ENCODE measurements around the gene TMEFF2. TPM values are rescaled to one million over a fixed set of nuclear protein-coding genes. Genes with fewer than 3 reads are reported as not detected.

The TMEFF2 gene
- total RNA-seq, 4 donors from 2014 or later: 0.20 TPM; not detected in 3

DNA sequence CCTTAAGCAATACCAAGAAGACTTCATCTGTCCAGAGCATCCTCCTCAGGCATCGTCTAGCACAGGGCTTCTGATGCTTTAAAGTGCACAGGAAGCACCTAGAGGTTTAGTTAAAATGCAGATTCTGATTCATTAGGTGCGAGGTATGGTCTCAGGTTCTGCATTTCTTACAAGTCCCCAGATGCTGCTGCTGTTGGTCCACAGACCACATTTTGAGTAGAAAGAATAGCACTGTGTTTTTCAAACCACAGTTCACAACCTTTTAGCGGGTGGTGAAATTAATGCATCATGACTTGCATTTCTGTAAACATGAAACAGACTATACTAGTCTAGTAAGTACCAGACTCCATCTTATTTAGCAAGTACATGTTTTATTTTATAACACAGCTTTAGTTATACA is 134.6 kb downstream of the TMEFF2 start:
- Histone ChIP-seq H3K27ac (no peak overlapping the region), H3K27me3 (no peaks in the 10 kb centered on the region), H3K9me3 (no peaks in the 10 kb centered on the region), H3K36me3 (no peaks in the 10 kb centered on the region), H3K4me1 (no peaks in the 10 kb centered on the region), H3K4me3 (no peak overlapping the region)
- DNase-seq (no peak), ATAC-seq (no peak)
- in situ Hi-C loops (cut with MboI; ENCODE audit: low sequenced_read_pairs in 4 of 4): no loop called here
- intact Hi-C loops (cut with DNase I; ENCODE audit: low total_unique reads): no loop called here
- TF ChIP-seq, protein P1, sequence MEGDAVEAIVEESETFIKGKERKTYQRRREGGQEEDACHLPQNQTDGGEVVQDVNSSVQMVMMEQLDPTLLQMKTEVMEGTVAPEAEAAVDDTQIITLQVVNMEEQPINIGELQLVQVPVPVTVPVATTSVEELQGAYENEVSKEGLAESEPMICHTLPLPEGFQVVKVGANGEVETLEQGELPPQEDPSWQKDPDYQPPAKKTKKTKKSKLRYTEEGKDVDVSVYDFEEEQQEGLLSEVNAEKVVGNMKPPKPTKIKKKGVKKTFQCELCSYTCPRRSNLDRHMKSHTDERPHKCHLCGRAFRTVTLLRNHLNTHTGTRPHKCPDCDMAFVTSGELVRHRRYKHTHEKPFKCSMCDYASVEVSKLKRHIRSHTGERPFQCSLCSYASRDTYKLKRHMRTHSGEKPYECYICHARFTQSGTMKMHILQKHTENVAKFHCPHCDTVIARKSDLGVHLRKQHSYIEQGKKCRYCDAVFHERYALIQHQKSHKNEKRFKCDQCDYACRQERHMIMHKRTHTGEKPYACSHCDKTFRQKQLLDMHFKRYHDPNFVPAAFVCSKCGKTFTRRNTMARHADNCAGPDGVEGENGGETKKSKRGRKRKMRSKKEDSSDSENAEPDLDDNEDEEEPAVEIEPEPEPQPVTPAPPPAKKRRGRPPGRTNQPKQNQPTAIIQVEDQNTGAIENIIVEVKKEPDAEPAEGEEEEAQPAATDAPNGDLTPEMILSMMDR (IDR thresholded peaks at IDR 0.05 in 4 of 5, conservative IDR thresholded peaks at IDR 0.05 in 1 of 5): no peak
- TF ChIP-seq POLR2A (IDR thresholded peaks at IDR 0.05): no peak

- TF ChIP-seq, protein P1 (IDR thresholded peaks at IDR 0.05 in 4 of 5, conservative IDR thresholded peaks at IDR 0.05 in 1 of 5): no peak
- TF ChIP-seq POLR2A (IDR thresholded peaks at IDR 0.05): no peak
- no peaks in the 10 kb centered on the region for H3K4me1 ChIP-seq
- H3K27me3 ChIP-seq: no peaks in the 10 kb centered on the region
- H3K36me3 ChIP-seq: no peaks in the 10 kb centered on the region
- in situ Hi-C loops (cut with MboI; ENCODE audit: low sequenced_read_pairs in 4 of 4) (no loop called here), intact Hi-C loops (cut with DNase I; ENCODE audit: low total_unique reads) (no loop called here)
- H3K9me3 ChIP-seq: no peaks in the 10 kb centered on the region
- H3K27ac ChIP-seq: no peak overlapping the region
- H3K4me3 ChIP-seq: no peak overlapping the region
- no peak for DNase-seq
- ATAC-seq: no peak
Measured at GRCh38 chr2:192059266-192059665, 135.5 kb downstream of the TMEFF2 start.

- H3K27ac ChIP-seq: no peak overlapping the region
- no peaks in the 10 kb centered on the region for H3K36me3 ChIP-seq
- TF ChIP-seq, protein P1 (IDR thresholded peaks at IDR 0.05 in 4 of 5, conservative IDR thresholded peaks at IDR 0.05 in 1 of 5): no peak
- no peak for TF ChIP-seq POLR2A (IDR thresholded peaks at IDR 0.05)
- intact Hi-C loops (cut with DNase I; ENCODE audit: low total_unique reads) (no loop called here), in situ Hi-C loops (cut with MboI; ENCODE audit: low sequenced_read_pairs in 4 of 4) (no loop called here)
- no peaks in the 10 kb centered on the region for H3K9me3 ChIP-seq
- no peaks in the 10 kb centered on the region for H3K27me3 ChIP-seq
- ATAC-seq (no peak), DNase-seq (no peak)
- peaks cover 0 to 3% of the 10 kb centered on the region in 2 donors for H3K4me1 ChIP-seq
- no peak overlapping the region for H3K4me3 ChIP-seq
Measured at GRCh38 chr2:192053921-192054320, 140.8 kb downstream of the TMEFF2 start.

DNA sequence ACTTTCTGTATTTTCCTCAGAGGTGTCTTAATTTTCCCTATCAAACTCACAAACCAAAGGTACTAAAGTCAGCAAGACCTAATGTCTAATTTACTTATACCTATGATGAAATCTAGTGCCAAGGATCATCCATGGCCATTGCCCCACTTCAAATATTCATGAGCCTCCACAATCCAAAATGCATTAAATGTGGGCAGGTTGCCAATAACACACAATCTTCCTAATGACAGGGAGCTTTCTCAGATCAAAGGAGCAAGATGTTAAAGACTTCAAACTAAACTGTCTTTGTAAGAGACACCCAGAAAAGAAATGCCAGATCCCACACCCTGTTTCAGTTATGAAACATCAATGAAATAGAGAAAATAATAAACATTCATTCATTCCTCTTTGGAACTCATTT is 143.2 kb downstream of the TMEFF2 start:
- no peak for ATAC-seq
- Histone ChIP-seq H3K27ac (no peak overlapping the region), H3K36me3 (no peaks in the 10 kb centered on the region), H3K27me3 (no peaks in the 10 kb centered on the region), H3K9me3 (no peaks in the 10 kb centered on the region), H3K4me1 (peaks cover 0 to 3% of the 10 kb centered on the region in 2 donors), H3K4me3 (no peak overlapping the region)
- DNase-seq: no peak
- in situ Hi-C loops (cut with MboI; ENCODE audit: low sequenced_read_pairs in 4 of 4) (no loop called here), intact Hi-C loops (cut with DNase I; ENCODE audit: low total_unique reads) (no loop called here)
- no peak for TF ChIP-seq POLR2A (IDR thresholded peaks at IDR 0.05)
- TF ChIP-seq, protein P1 (IDR thresholded peaks at IDR 0.05 in 4 of 5, conservative IDR thresholded peaks at IDR 0.05 in 1 of 5): no peak

DNA sequence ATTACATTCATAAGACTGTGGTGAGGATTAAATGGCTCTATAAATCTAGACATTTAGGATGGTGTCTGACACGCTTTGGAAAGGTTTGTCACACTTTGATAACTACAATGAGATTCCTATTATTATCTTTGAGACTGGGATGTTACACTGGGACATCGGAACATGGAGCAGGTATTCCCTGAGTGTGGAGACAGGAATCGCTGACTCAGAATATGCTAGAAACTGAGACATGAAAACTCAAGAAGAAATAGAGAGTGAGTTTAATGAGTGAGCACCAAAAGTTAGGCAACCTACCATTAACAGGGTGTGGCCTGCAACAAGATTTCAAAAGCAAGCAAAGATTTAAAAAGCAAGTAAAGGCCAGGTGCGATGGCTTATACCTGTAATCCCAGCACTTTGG is 145.4 kb downstream of the TMEFF2 start:
- H3K9me3 ChIP-seq: no peaks in the 10 kb centered on the region
- H3K36me3 ChIP-seq: no peaks in the 10 kb centered on the region
- ATAC-seq (no peak), DNase-seq (no peak)
- no peak overlapping the region for H3K27ac ChIP-seq
- in situ Hi-C loops (cut with MboI; ENCODE audit: low sequenced_read_pairs in 4 of 4) (no loop called here), intact Hi-C loops (cut with DNase I; ENCODE audit: low total_unique reads) (no loop called here)
- TF ChIP-seq, protein P1 (IDR thresholded peaks at IDR 0.05 in 4 of 5, conservative IDR thresholded peaks at IDR 0.05 in 1 of 5): no peak
- TF ChIP-seq POLR2A (IDR thresholded peaks at IDR 0.05): no peak
- no peaks in the 10 kb centered on the region for H3K27me3 ChIP-seq
- no peak overlapping the region for H3K4me3 ChIP-seq
- peaks cover 0 to 3% of the 10 kb centered on the region in 2 donors for H3K4me1 ChIP-seq

Measured in gastrocnemius medialis (tissue), 4 donors.